Heart right ventricle (tissue), 16 donors: ENCODE data around the gene LRSAM1. TPM values are rescaled to one million over a fixed set of nuclear protein-coding genes. Genes with fewer than 3 reads are reported as not detected.

Experiments
- ATAC-seq, 8 donors: fragments of 200-7000 bp; cut with Tn5 transposase; one replicate each; pipeline ENCODE4 v1.9.1; 2020; ENCODE audit warnings: mild to moderate bottlenecking in 8 of 8, moderate library complexity in 8 of 8, moderate number of reproducible peaks in 1 of 8
- DNase-seq, 2 donors: peaks; one replicate each; pipeline ENCODE4 v3.0.0-alpha.2; 2020
- H3K27ac ChIP-seq, 10 donors: fragments of 200-600 bp; sonication (generic) in 2 of 10; one replicate each; pipeline versions ENCODE4 v1.5.0 to v1.8.0; 2020 to 2022; ENCODE audit warnings: mild to moderate bottlenecking in 3 of 10
- H3K27me3 ChIP-seq, 7 donors: fragments of 200-600 bp; one replicate each; pipeline ENCODE4 v1.8.0; 2021 to 2022; ENCODE audit warnings: mild to moderate bottlenecking in 2 of 7
- H3K36me3 ChIP-seq, 9 donors: fragments of 200-600 bp; sonication (generic) in 1 of 9; one replicate each; pipeline versions ENCODE4 v1.5.0 to v1.8.0; 2020 to 2022; ENCODE audit warnings: mild to moderate bottlenecking in 2 of 9
- H3K4me1 ChIP-seq, 9 donors: fragments of 200-600 bp; sonication (generic) in 1 of 9; one replicate each; pipeline versions ENCODE4 v1.5.0 to v1.8.0; 2020 to 2022; ENCODE audit warnings: mild to moderate bottlenecking in 4 of 9
- H3K4me3 ChIP-seq, 10 donors: fragments of 200-600 bp; sonication (generic) in 2 of 10; one replicate each; pipeline versions ENCODE4 v1.5.0 to v1.8.0; 2020 to 2022; ENCODE audit warnings: mild to moderate bottlenecking in 7 of 10, moderate library complexity in 2 of 10
- H3K9me3 ChIP-seq, 11 donors: fragments of 200-600 bp in 10 of 11; sonication (generic) in 2 of 11; one replicate each; pipeline versions ENCODE4 v1.5.0 to v1.8.0; 2013 to 2022; ENCODE audit warnings: mild to moderate bottlenecking in 2 of 11, control low read depth in 1 of 11, moderate library complexity in 1 of 11
- WGBS, 2 donors: extraction: QIAGEN DNeasy Blood & Tissue Kit; methylation state at CpG; one replicate each; pipeline ENCODE4 v1.1.7; 2013; ENCODE audit warnings: inconsistent platforms in 1 of 2; 5-methylcytosine and 5-hydroxymethylcytosine counted together
- intact Hi-C, 10 donors: fragments of 100-400 bp; cut with DNase I; formaldehyde crosslinking; loops; one replicate each; pipeline versions ENCODE4 v1.11.1 to v1.14.2; 2022
- polyA plus RNA-seq, 2 donors: library from polyadenylated mRNA; stranded (reverse); fragments of 200-250 nt; gene quantifications; one replicate each; pipeline ENCODE4 v1.2.3, GENCODE V29; 2013
- total RNA-seq, 10 donors: library from RNA; stranded (reverse); fragmentation: NEBNext Ultra II Directional in 3 of 10; extraction: Animal tissue kit (Norgen Biotek cat#: 25700) in 3 of 10; gene quantifications; one replicate each; pipeline versions ENCODE4 v1.2.1 to v1.2.4, GENCODE V29; 2021 to 2023
- TF ChIP-seq, protein P1 (sequence below), 9 donors: fragments of 200-600 bp; sonication (generic) in 2 of 9; IDR thresholded peaks; one replicate each; pipeline versions ENCODE4 v1.5.0 to v1.8.0; 2021 to 2022; ENCODE audit warnings: antibody characterized with exemption in 9 of 9, mild to moderate bottlenecking in 5 of 9, moderate library complexity in 1 of 9
- donor health status: Arrhythmogenic right ventricular cardiomyopathy.
- donor health status: ischemic (EF 13 %, LVEDD 7.1; RV severe dilation, severe dysfunction).
- donor health status: healthy with polysubstance abuse.
- donor health status: DM: no; HTN: yes; CAD: no.
- donor health status: DM: no; HTN: no; CAD: no.
- donor health status: ischemic (EF 25% LVEDD 6.9; RV normal size, moderate dysfunction).
- donor health status: ischemic (EF 25% LVEDD 5.7; RV mildly dilated, moderate dysfunction).
- donor health status: healthy.
- donor health status: DM: yes; HTN: yes; CAD: no.
- donor health status: Ischemic cardiomyopathy.
- donor health status: ischemic (EF 35%, LVEDD 5.7; RV mildly dilated, moderate dysfunction).
- donor health status: nonischemic (EF 11% LVEDD 7.7; RV severe dilation, severe dysfunction).
- donor health status: DM: yes; HTN: yes; CAD: no.
- donor health status: PGD.
- donor health status: ischemic (EF 29% LVEDD 5.4; RV normal size, mild dysfunction).
- donor health status: nonischemic (EF 23%, LVEDD 6.1; RV moderate dilation, normal function).

The LRSAM1 gene
- total and polyA plus RNA-seq, 12 donors, result 21.2 to 59.9 (median 29.5) TPM

DNA sequence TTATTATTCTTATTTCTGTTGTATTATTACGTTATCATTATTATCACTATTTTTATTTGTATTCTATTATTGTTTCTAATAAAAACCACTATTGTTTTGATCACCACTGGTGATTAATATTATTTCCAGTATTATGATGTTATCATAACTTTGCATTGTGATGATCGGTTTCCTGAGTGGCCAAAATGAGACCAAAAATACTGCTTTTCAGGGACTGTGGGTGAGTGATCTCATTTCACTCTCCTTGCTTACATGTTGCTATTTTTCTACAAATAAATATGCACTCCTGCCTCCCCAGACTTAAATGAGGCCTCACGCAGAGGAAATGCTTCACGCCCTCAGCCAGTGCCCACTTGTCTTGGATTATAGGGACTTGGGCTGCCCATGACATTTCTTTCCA lies 78.4 kb downstream of the LRSAM1 start:
- Histone ChIP-seq H3K9me3 (peaks cover 0 to 8% (median 6%) of the 10 kb centered on the region in 11 donors), H3K27me3 (no peaks in the 10 kb centered on the region), H3K4me3 (no peak overlapping the region), H3K36me3 (peaks cover 0 to 68% (median 14%) of the 10 kb centered on the region in 9 donors), H3K4me1 (peaks cover 18 to 76% (median 45%) of the 10 kb centered on the region in 9 donors), H3K27ac (peak overlapping the region in 9 of 10 donors; percentile 58 to 94 (median 84))
- DNase-seq, result no peak
- no peak for ATAC-seq
- TF ChIP-seq, protein P1, sequence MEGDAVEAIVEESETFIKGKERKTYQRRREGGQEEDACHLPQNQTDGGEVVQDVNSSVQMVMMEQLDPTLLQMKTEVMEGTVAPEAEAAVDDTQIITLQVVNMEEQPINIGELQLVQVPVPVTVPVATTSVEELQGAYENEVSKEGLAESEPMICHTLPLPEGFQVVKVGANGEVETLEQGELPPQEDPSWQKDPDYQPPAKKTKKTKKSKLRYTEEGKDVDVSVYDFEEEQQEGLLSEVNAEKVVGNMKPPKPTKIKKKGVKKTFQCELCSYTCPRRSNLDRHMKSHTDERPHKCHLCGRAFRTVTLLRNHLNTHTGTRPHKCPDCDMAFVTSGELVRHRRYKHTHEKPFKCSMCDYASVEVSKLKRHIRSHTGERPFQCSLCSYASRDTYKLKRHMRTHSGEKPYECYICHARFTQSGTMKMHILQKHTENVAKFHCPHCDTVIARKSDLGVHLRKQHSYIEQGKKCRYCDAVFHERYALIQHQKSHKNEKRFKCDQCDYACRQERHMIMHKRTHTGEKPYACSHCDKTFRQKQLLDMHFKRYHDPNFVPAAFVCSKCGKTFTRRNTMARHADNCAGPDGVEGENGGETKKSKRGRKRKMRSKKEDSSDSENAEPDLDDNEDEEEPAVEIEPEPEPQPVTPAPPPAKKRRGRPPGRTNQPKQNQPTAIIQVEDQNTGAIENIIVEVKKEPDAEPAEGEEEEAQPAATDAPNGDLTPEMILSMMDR (IDR thresholded peaks at IDR 0.05), result no peak
- intact Hi-C loops, result loop anchor here in 5 of 10 donors (2.0 to 5.0 kb wide), 5 partner anchors 37 to 58 kb away; a partner anchor contains a TSS
- WGBS, 2 donors, result 68 to 78% methylated on average over 4 of the region's 4 CpGs

DNA sequence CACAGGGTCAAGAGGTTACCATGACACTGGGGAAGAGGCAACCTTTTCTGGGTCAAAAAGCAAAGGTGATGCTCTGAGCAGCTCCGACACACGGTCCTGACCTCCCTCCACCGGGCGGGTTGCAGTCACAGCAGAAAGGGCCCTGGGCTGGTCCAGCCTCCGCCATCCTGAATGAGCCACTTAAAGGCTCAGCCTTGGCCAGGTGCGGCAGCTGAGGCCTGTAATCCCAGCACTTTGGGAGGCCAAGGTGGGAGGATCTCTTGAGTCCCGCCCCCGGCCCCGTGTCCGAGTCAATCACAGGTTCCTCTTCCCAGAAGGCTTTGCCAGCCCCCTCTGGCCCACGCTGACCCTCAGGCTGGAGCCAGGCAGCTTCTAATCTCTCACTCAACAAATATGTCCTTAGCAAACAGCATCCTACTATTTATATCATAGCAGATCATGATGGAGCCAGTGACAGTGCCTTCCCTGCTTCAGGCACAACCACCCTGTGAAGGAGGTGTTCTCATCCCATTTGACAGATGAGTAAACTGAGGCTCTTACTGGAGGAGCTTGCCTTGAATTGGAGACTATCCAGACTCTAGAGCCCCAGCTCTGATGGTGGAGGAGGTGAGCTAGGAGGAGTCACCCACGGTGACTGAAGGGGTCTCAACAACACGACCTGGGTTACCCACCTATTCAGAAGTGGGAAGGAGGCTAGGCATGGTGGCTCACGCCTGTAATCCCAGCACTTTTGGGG lies 79.1 kb downstream of the LRSAM1 start:
- WGBS, 2 donors, result 92 to 93% methylated on average over 14 of the region's 14 CpGs
- Histone ChIP-seq H3K27ac (peak overlapping the region in 9 of 10 donors; percentile 31 to 94 (median 79)), H3K4me1 (peaks cover 24 to 76% (median 41%) of the 10 kb centered on the region in 9 donors), H3K9me3 (peaks cover 0 to 8% (median 6%) of the 10 kb centered on the region in 11 donors), H3K4me3 (no peak overlapping the region), H3K27me3 (no peaks in the 10 kb centered on the region), H3K36me3 (peaks cover 0 to 64% (median 7%) of the 10 kb centered on the region in 9 donors)
- TF ChIP-seq, protein P1 (IDR thresholded peaks at IDR 0.05), result no peak
- intact Hi-C loops, result loop anchor here in 1 of 10 donors (5.0 kb wide), 1 partner anchor 37 kb away; a partner anchor contains a TSS
- DNase-seq (no peak), ATAC-seq (no peak)

DNA sequence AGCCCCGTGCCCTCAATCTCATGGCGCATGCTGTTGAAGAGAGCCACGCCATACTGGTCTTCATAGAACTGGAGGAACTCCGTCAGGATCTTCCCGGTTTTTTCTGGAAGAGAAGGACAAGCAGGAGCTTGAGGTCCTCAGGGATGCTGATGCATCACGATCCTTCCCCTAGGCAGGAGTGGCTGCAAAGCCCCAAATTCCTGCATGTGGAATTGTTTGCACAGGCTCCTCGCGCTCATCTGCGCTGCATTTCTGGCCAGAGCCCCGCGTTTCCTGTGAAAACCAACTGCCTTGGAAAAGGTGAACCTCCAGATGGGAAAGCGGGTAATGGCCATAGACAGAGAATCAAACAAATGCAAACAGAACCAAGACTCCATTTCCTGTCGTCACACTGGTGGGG lies 80.4 kb downstream of the LRSAM1 start:
- peak overlapping the region in 1 of 10 donors; percentile 4 for H3K27ac ChIP-seq
- no peak for DNase-seq
- ATAC-seq, result no peak
- no peak overlapping the region for H3K4me3 ChIP-seq
- WGBS, 2 donors, result 75 to 78% methylated on average over 13 of the region's 13 CpGs
- H3K4me1 ChIP-seq, result peaks cover 22 to 78% (median 50%) of the 10 kb centered on the region in 9 donors
- H3K36me3 ChIP-seq, result peaks cover 0 to 63% (median 0%) of the 10 kb centered on the region in 9 donors
- TF ChIP-seq, protein P1 (IDR thresholded peaks at IDR 0.05), result no peak
- no peaks in the 10 kb centered on the region for H3K9me3 ChIP-seq
- no peaks in the 10 kb centered on the region for H3K27me3 ChIP-seq
- intact Hi-C loops, result loop anchor here in 1 of 10 donors (5.0 kb wide), 1 partner anchor 36 kb away; a partner anchor contains a TSS

DNA sequence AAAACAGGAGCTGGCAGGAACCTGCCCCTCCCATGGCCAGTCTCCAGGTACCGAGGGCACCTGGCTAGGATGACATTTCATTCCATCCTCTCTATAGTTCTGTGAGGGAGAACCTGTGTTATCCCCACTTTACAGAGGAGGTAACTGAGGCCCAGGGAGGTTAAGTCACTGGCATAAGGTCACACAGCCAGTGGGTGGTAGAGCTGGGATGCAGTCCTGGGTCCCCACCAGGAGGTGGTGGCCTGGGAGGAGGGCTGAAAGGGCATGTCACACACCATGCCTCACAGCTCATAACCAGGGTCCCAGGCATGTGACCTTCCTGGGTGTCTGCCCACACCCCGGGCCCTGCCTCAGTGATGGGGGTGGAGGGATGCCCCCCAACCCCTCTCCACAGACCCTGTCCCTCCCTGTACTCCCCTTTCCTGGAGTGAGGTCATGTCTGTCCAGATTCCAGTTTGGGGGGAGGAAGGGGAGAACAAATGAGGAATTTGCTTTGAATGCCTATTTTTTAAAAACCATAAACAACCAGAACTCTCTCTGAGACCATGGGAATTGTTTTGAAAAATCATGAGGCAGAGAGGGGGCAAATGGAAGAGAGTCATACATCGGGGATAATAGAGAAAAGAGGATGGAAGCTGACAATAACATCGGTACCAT lies 83.1 kb downstream of the LRSAM1 start:
- no peaks in the 10 kb centered on the region for H3K27me3 ChIP-seq
- H3K36me3 ChIP-seq, result peaks cover 0 to 54% (median 0%) of the 10 kb centered on the region in 9 donors
- intact Hi-C loops, result loop anchor here in 1 of 10 donors (5.0 kb wide), 1 partner anchor 33 kb away; a partner anchor contains a TSS
- no peak overlapping the region for H3K4me3 ChIP-seq
- ATAC-seq (no peak), DNase-seq (no peak)
- H3K27ac ChIP-seq, result peak overlapping the region in 4 of 10 donors; percentile 30 to 68 (median 46)
- peaks cover 8 to 74% (median 47%) of the 10 kb centered on the region in 9 donors for H3K4me1 ChIP-seq
- TF ChIP-seq, protein P1 (IDR thresholded peaks at IDR 0.05), result no peak
- whole genome bisulfite sequencing, 2 donors, result 81 to 84% methylated on average over 4 of the region's 4 CpGs
- H3K9me3 ChIP-seq, result no peaks in the 10 kb centered on the region
